H7 (cell line): ENCODE measurements around the gene CST3. TPM values are rescaled to one million over a fixed set of nuclear protein-coding genes. Genes with fewer than 3 reads are reported as not detected.
"Not testable (repeated sequence)": the region's sequence is repeated elsewhere in the genome, so short reads cannot be mapped to it uniquely, and the experiment has no call there.

ENCODE experiments used
- DNase-seq: peaks from one replicate; pipeline ENCODE4 v3.0.0; 2012
- H3K27me3 ChIP-seq: 2 replicates; pipeline ENCODE4 v1.6.0; 2011; ENCODE audit warnings: mild to moderate bottlenecking, low read length; ENCODE audit not compliant: control insufficient read depth, insufficient read depth
- H3K36me3 ChIP-seq: replicated peaks from 2 replicates; pipeline ENCODE4 v1.5.1; 2011; ENCODE audit warnings: low read length; ENCODE audit not compliant: control insufficient read depth, insufficient read depth
- H3K4me3 ChIP-seq: 2 replicates; pipeline ENCODE4 v1.5.1; 2011; ENCODE audit warnings: low read depth, mild to moderate bottlenecking, control low read depth, low read length, moderate library complexity; ENCODE audit not compliant: insufficient read depth
- total RNA-seq: library from RNA; depleted of rRNA; stranded (reverse); fragments of >200 nt; shearing (Covaris generic); gene quantifications from 2 replicates; pipeline ENCODE4 v1.2.3, GENCODE V29; 2014

Gene CST3
- total RNA-seq, 1 experiment from 2014 or later = 104 TPM

DNA sequence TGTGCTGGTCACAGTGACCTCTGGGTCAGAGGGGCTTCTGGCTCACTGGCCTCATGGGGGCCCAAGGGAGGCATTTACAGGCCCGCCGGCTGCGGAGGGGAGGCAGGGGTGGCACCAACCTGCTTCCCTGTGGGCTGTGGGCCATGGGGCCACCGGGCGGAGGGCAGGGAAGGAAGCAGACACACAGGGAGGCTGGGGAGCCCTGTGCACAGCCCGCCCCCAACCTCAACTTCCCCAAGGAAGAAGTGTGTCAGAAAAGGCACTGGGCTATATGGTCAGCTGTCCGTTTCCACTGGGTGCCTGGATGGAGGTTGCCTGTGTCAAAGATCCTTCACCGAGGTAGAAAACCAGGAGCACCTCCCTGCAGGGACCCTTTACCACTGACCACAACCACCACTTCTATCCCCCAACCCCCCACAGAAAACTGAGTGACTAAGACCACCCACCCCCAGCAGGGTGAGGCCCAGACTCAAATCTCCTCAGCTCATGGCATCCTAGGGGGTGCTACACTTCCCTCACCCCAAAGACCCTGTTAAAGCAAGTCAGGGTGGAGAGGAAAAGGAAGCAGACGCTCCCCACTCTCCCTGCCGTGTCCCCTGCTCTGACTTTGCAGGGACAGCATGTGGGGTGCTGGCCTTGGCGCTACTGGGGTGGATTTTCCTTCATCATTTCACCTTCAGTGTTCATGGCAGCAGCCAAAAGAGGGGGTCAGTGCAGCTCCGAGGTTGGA lies 5.6 kb downstream of the CST3 start:
- H3K27me3 ChIP-seq = peaks cover 4% of the 10 kb centered on the region; the same call in 1 of the 2 replicates
- H3K4me3 ChIP-seq = no peak overlapping the region
- no peaks in the 10 kb centered on the region; the same call in 1 of the 2 replicates for H3K36me3 ChIP-seq
- no peak for DNase-seq

DNA sequence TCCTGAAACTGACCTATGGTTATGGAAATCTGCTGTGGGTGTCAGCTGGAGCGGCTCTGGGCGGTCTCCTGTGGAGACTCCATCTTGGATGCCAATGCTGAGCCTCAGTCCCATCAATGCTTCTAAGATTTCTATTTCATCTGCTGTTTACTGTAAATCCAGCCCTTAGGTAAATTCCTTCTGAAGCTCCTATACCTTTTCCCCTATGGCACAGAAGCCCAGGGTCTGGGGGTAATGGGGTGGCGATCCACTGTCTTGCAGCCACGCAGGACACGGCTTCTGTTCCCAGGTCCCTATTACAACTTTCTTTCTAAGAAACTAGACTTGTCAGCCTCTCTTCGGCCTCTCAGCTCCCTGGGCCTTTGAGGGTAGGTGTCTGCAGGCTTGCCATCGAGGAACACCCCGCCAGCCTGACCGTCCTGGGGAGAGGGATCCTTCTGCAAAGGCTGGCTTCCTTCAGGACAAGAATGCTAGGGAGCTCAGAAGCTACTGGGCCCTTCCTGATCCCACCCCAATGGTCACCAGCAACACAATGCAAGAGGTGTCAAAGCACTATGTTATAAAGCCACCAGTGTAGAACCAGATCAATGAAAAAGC lies 6.4 kb downstream of the CST3 start:
- Histone ChIP-seq H3K36me3 (no peaks in the 10 kb centered on the region; the same call in 1 of the 2 replicates), H3K27me3 (peaks cover 2% of the 10 kb centered on the region; the same call in 1 of the 2 replicates)

GRCh38 chr20:23630392-23630849 lies 7.3 kb downstream of the CST3 start:
- Histone ChIP-seq H3K4me3 (no peak overlapping the region), H3K27me3 (no peaks in the 10 kb centered on the region), H3K36me3 (no peaks in the 10 kb centered on the region; the same call in 1 of the 2 replicates)
- no peak for DNase-seq

More for the DNA sequence above, 6.4 kb downstream of the CST3 start:
- H3K4me3 ChIP-seq = no peak overlapping the region
- no peak for DNase-seq

GRCh38 chr20:23629542-23630391 lies 8.0 kb downstream of the CST3 start:
- Histone ChIP-seq H3K36me3 (no peaks in the 10 kb centered on the region; the same call in 1 of the 2 replicates), H3K4me3 (no peak overlapping the region), H3K27me3 (no peaks in the 10 kb centered on the region)
- DNase-seq = no peak

GRCh38 chr20:23629017-23629541 lies 8.7 kb downstream of the CST3 start:
- H3K36me3 ChIP-seq = no peaks in the 10 kb centered on the region; the same call in 1 of the 2 replicates
- no peak for DNase-seq

DNA sequence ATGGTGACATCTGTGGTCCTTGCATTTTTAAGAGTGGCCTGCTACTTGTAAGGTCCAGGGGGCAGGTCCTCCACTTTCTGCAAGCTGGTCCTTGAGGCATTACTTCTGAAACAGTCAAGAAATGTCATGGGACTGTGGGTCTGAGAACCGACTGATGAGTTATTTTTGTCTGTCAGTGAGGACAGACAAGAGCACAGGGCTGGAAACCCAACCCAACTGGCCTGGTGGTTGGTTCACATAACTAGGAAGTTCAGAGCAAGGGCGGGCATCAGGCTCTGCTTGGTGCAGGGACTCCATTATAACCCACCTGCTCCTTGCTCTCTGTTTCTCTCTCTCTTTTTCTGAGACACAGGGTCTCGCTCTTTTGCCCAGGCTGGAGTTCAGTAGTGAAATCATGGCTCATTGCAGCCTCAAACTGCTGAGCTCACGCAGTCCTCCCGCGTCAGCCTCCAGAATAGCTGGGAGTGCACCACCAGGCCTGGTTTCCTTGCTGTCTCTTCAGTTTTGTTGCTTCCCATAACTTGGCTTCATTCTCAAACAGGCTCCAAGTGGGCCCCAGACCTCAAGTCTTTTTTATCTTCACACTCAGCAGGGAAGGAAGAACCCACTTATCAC lies 9.2 kb downstream of the CST3 start:
- Histone ChIP-seq H3K36me3 (no peaks in the 10 kb centered on the region; the same call in 1 of the 2 replicates), H3K27me3 (no peaks in the 10 kb centered on the region), H3K4me3 (no peak overlapping the region)
- no peak for DNase-seq

More at GRCh38 chr20:23629017-23629541, 8.7 kb downstream of the CST3 start:
- no peaks in the 10 kb centered on the region for H3K27me3 ChIP-seq
- H3K4me3 ChIP-seq = no peak overlapping the region

GRCh38 chr20:23627501-23627900 lies 10.3 kb downstream of the CST3 start:
- Histone ChIP-seq H3K27me3 (no peaks in the 10 kb centered on the region), H3K36me3 (no peaks in the 10 kb centered on the region), H3K4me3 (no peak overlapping the region)
- no peak for DNase-seq

DNA sequence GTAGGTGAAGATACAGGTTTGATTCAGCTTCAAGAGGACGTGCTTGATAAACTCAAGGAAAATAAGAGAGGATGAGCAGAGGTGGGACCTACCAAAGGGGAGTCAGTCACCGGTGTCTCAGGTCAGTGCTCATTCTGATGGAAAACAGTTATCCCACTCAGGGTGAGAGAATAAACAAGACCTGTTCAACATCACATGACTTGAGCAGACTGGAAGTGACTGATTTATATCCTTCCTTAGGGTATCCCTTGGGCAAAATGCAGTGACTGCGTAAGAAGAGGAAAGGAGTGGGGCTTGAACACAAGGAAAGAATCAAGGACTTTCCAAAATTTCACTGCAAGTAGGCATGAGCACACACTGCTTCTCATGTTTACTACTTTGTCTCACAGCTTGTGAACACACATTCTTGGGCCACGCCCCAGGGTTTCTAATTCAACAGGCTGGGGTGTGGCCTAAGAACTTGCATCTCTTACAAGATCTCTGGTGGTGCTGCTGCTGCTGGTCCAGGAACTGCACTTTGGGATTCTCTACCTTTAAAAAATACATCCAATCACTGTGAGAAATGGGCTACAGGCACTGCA lies 11.6 kb downstream of the CST3 start:
- no peak for DNase-seq
- Histone ChIP-seq H3K36me3 (no peaks in the 10 kb centered on the region), H3K27me3 (no peaks in the 10 kb centered on the region), H3K4me3 (no peak overlapping the region)

- Histone ChIP-seq H3K4me3 (no peak overlapping the region), H3K27me3 (no peaks in the 10 kb centered on the region), H3K36me3 (no peaks in the 10 kb centered on the region)
- no peak for DNase-seq
Observed at GRCh38 chr20:23625236-23625964, 12.4 kb downstream of the CST3 start.

GRCh38 chr20:23624324-23624691 lies 13.4 kb downstream of the CST3 start:
- H3K4me3 ChIP-seq = no peak overlapping the region
- no peaks in the 10 kb centered on the region for H3K36me3 ChIP-seq
- H3K27me3 ChIP-seq = no peaks in the 10 kb centered on the region
- DNase-seq = no peak

GRCh38 chr20:23623666-23624323 lies 14.0 kb downstream of the CST3 start:
- H3K4me3 ChIP-seq = no peak overlapping the region
- no peaks in the 10 kb centered on the region for H3K27me3 ChIP-seq
- no peak for DNase-seq
- no peaks in the 10 kb centered on the region for H3K36me3 ChIP-seq

DNA sequence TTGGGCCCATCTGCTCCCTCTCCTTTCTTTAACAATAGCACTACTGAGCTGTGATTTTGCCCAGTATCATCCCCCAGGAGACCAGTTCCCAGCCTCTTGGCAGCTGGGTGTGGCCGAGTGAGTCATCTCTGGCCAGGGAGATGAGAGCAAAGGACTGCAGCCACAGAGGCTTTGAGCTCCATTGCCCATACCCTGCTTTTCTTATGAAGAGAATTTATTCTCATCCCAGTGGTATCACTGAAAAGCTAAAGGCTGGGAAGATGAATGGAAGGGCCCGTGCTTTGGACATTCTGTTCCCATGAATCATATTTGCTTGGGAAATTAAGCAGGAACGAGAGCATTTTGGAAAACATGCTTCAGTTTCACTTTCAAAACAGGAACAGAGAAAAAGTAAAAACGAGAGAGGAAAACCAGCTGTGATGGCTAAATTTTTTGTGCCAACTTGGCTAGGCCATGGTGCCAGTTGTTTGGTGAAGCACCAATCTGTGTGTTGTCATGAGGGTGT lies 14.9 kb downstream of the CST3 start:
- Histone ChIP-seq H3K4me3 (no peak overlapping the region), H3K27me3 (no peaks in the 10 kb centered on the region), H3K36me3 (no peaks in the 10 kb centered on the region)
- no peak for DNase-seq

DNA sequence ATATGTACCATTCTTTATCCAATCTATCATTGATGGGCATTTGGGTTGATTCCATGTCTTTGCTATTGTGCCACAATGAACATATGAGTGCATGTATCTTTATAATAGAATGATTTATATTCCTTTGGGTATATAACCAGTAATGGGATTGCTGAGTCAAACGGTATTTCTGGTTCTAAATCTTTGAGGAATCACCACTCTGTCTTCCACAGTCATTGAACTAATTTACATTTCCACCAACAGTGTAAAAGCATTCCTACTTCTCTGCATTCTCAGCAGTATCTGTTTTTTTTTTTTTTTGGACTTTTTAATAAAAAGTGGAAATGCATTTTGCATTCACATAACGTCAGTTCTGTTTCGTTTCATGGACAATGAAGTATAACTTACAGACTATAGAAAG lies 15.4 kb downstream of the CST3 start:
- DNase-seq, H3K36me3 ChIP-seq, H3K4me3 ChIP-seq, H3K27me3 ChIP-seq: not testable (repeated sequence)
